Measurements from ENCODE around the gene HCCS.

DNA sequence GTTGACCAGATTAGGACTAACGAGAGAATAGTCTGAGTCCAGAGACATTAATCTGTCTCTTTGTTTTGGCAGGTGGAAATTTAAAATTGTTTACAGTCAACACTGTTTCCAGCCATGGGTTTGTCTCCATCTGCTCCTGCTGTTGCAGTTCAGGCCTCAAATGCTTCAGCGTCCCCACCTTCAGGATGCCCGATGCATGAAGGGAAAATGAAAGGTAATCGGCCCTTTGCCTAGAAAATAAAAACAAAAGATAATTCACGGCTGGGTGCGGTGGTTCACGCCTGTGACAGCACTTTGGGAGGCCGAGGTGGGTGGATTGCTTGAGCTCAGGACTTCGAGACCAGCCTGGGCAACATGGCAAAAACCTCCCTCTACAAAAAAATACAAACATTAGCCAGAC lies 815 bp downstream of the HCCS start:
- TF ChIP-seq EZH2 (IDR thresholded peaks at IDR 0.05; ENCODE audit: borderline replicate concordance, low read depth, low read length, severe bottlenecking) (no peak), JUN (IDR thresholded peaks at IDR 0.05; ENCODE audit: borderline replicate concordance, insufficient read depth, insufficient read length, low read depth) (no peak), POLR2AphosphoS5 (IDR thresholded peaks at IDR 0.05; ENCODE audit: insufficient read depth, low read depth, low read length) (no peak), CTCF (IDR thresholded peaks at IDR 0.05; ENCODE audit: extremely low read depth in 1 of 2, insufficient read depth in 1 of 2, low read depth in 1 of 2, low read length in 2 of 2) (no peak), POLR2A (IDR thresholded peaks at IDR 0.05; ENCODE audit: low read depth, low read length) (no peak), MAX (IDR thresholded peaks at IDR 0.05; ENCODE audit: insufficient read depth, insufficient read length) (no peak), FOS (IDR thresholded peaks at IDR 0.05; ENCODE audit: borderline replicate concordance, insufficient read depth, low read length) (no peak)

Data from endothelial cell of umbilical vein (primary cell).